HG02571 (cell line): ENCODE data around the gene SLMAP.
"Not testable (repeated sequence)": the region's sequence is repeated elsewhere in the genome, so short reads cannot be mapped to it uniquely, and the experiment has no call there.

Source experiments
- ATAC-seq: cut with Tn5 transposase; IDR thresholded peaks from one replicate; pipeline ENCODE4 v1.9.1; 2021; ENCODE audit warnings: mild to moderate bottlenecking, moderate library complexity; ENCODE audit not compliant: unreplicated experiment

The SLMAP gene

GRCh38 chr3:57826952-57827723 is 71.0 kb downstream of the SLMAP start:
- ATAC-seq = no peak

GRCh38 chr3:57827757-57828156 is 71.6 kb downstream of the SLMAP start:
- no peak for ATAC-seq

GRCh38 chr3:57832486-57832885 is 76.4 kb downstream of the SLMAP start:
- no peak for ATAC-seq

- no peak for ATAC-seq
Measured at GRCh38 chr3:57832900-57833313, 76.8 kb downstream of the SLMAP start.

GRCh38 chr3:57833763-57834162 is 77.7 kb downstream of the SLMAP start:
- ATAC-seq = no peak

GRCh38 chr3:57837686-57838085 is 81.6 kb downstream of the SLMAP start:
- no peak for ATAC-seq

- ATAC-seq = no peak
Measured at GRCh38 chr3:57838627-57839026, 82.5 kb downstream of the SLMAP start.

GRCh38 chr3:57840473-57840872 is 84.4 kb downstream of the SLMAP start:
- no peak for ATAC-seq

- ATAC-seq = no peak
Measured at GRCh38 chr3:57841818-57842217, 85.7 kb downstream of the SLMAP start.

GRCh38 chr3:57848177-57848738 is 92.1 kb downstream of the SLMAP start:
- ATAC-seq = no peak

- no peak for ATAC-seq
Measured at GRCh38 chr3:57851304-57851703, 95.2 kb downstream of the SLMAP start.

- ATAC-seq = no peak
Measured at GRCh38 chr3:57852896-57853295, 96.8 kb downstream of the SLMAP start.

- no peak for ATAC-seq
Measured at GRCh38 chr3:57855281-57855680, 99.2 kb downstream of the SLMAP start.

- no peak for ATAC-seq
Measured at GRCh38 chr3:57855943-57856342, 99.8 kb downstream of the SLMAP start.

GRCh38 chr3:57856675-57857074 is 100.6 kb downstream of the SLMAP start:
- no peak for ATAC-seq

- no peak for ATAC-seq
Measured at GRCh38 chr3:57862894-57863293, 106.8 kb downstream of the SLMAP start.

- ATAC-seq = no peak
Measured at GRCh38 chr3:57863380-57863779, 107.3 kb downstream of the SLMAP start.

GRCh38 chr3:57864853-57865252 is 108.7 kb downstream of the SLMAP start:
- no peak for ATAC-seq

GRCh38 chr3:57869110-57869509 is 113.0 kb downstream of the SLMAP start:
- not testable (repeated sequence) for ATAC-seq

- ATAC-seq = no peak
Measured at GRCh38 chr3:57872606-57873005, 116.5 kb downstream of the SLMAP start.

GRCh38 chr3:57876632-57877031 is 120.5 kb downstream of the SLMAP start:
- ATAC-seq = no peak

- ATAC-seq = no peak
Measured at GRCh38 chr3:57877116-57877515, 121.0 kb downstream of the SLMAP start.

GRCh38 chr3:57884436-57884835 is 128.3 kb downstream of the SLMAP start:
- not testable (repeated sequence) for ATAC-seq
